Small intestine (tissue), 7 donors: Measurements from ENCODE around the gene CARD19. TPM values are rescaled to one million over a fixed set of nuclear protein-coding genes. Genes with fewer than 3 reads are reported as not detected.
A peak's percentile ranks its signal among the peaks of the same experiment; 100 is the strongest.

Source experiments
- DNase-seq, 2 donors: peaks; one replicate each; pipeline versions ENCODE4 v3.0.0 to v3.0.0-alpha.2; 2013
- FAIRE-seq: peaks from 2 replicates; lab custom pipeline; 2012; peaks lifted over from hg19 to GRCh38; lab: Jason Lieb, UNC
- H3K27ac ChIP-seq, 3 donors: one replicate each; pipeline ENCODE4 v1.5.1; 2013; ENCODE audit warnings: low read length in 2 of 3, mild to moderate bottlenecking in 2 of 3, control low read depth in 1 of 3, inconsistent platforms in 1 of 3, low read depth in 1 of 3, moderate library complexity in 1 of 3
- H3K27me3 ChIP-seq, 3 donors: one replicate each; pipeline ENCODE4 v1.6.1; 2013; ENCODE audit warnings: low read length in 3 of 3, inconsistent platforms in 1 of 3; ENCODE audit not compliant: control insufficient read depth in 3 of 3, insufficient read depth in 3 of 3
- H3K36me3 ChIP-seq, 3 donors: one replicate each; pipeline ENCODE4 v1.6.1; 2013; ENCODE audit warnings: low read length in 3 of 3, inconsistent platforms in 1 of 3, low read depth in 1 of 3, mild to moderate bottlenecking in 1 of 3, moderate library complexity in 1 of 3; ENCODE audit not compliant: control insufficient read depth in 3 of 3, insufficient read depth in 2 of 3
- H3K4me1 ChIP-seq, 3 donors: one replicate each; pipeline ENCODE4 v1.6.1; 2013; ENCODE audit warnings: low read length in 2 of 3, inconsistent platforms in 1 of 3, low read depth in 1 of 3, mild to moderate bottlenecking in 1 of 3, moderate library complexity in 1 of 3; ENCODE audit not compliant: control insufficient read depth in 3 of 3, insufficient read depth in 2 of 3
- H3K4me3 ChIP-seq, 3 donors: one replicate each; pipeline ENCODE4 v1.5.1; 2013; ENCODE audit warnings: low read length in 3 of 3, control low read depth in 1 of 3, inconsistent platforms in 1 of 3, low read depth in 1 of 3, mild to moderate bottlenecking in 1 of 3, moderate library complexity in 1 of 3
- H3K9me3 ChIP-seq, 2 donors: one replicate each; pipeline ENCODE4 v1.6.1; 2013; ENCODE audit warnings: low read depth in 1 of 2, low read length in 1 of 2; ENCODE audit not compliant: control insufficient read depth in 2 of 2, insufficient read depth in 1 of 2
- WGBS, 3 donors: extraction: QIAGEN DNeasy Blood & Tissue Kit; methylation state at CpG; one replicate each; pipeline ENCODE4 v1.1.7; 2013; 5-methylcytosine and 5-hydroxymethylcytosine counted together
- polyA plus RNA-seq, 4 donors: library from polyadenylated mRNA; stranded (reverse) in 3 of 4; unstranded in 1 of 4; fragments of 200-250 nt in 3 of 4; fragments of 120-200 nt in 1 of 4; gene quantifications; one replicate each; pipeline versions ENCODE4 v1.2.1 to v1.2.3, GENCODE V29; 2013
- donor health status: healthy with polysubstance abuse.
- donor health status: control.
- donor health status: control.
- donor health status: Bipolar disorder and iron deficiency.
- donor health status: healthy.

The CARD19 gene
- polyA plus RNA-seq, 4 donors = 32.7 to 45.6 (median 42.1) TPM

GRCh38 chr9:93148721-93149120 is 52.7 kb downstream of the CARD19 start:
- peaks cover 0 to 7% of the 10 kb centered on the region in 2 donors for H3K9me3 ChIP-seq
- no peak overlapping the region for H3K27ac ChIP-seq
- WGBS, 3 donors = 83 to 91% (median 89%) methylated on average over 2 of the region's 2 CpGs
- H3K4me3 ChIP-seq = no peak overlapping the region
- DNase-seq (no peak), FAIRE-seq (no peak)
- H3K27me3 ChIP-seq = no peaks in the 10 kb centered on the region
- no peaks in the 10 kb centered on the region for H3K36me3 ChIP-seq
- no peaks in the 10 kb centered on the region for H3K4me1 ChIP-seq

GRCh38 chr9:93149361-93149760 is 53.3 kb downstream of the CARD19 start:
- WGBS, 3 donors = 11 to 39% (median 37%) methylated on average over 1 of the region's 1 CpG
- Histone ChIP-seq H3K4me1 (no peaks in the 10 kb centered on the region), H3K36me3 (no peaks in the 10 kb centered on the region), H3K27ac (no peak overlapping the region), H3K27me3 (no peaks in the 10 kb centered on the region), H3K4me3 (no peak overlapping the region), H3K9me3 (peaks cover 0 to 7% of the 10 kb centered on the region in 2 donors)
- FAIRE-seq (no peak), DNase-seq (no peak)

DNA sequence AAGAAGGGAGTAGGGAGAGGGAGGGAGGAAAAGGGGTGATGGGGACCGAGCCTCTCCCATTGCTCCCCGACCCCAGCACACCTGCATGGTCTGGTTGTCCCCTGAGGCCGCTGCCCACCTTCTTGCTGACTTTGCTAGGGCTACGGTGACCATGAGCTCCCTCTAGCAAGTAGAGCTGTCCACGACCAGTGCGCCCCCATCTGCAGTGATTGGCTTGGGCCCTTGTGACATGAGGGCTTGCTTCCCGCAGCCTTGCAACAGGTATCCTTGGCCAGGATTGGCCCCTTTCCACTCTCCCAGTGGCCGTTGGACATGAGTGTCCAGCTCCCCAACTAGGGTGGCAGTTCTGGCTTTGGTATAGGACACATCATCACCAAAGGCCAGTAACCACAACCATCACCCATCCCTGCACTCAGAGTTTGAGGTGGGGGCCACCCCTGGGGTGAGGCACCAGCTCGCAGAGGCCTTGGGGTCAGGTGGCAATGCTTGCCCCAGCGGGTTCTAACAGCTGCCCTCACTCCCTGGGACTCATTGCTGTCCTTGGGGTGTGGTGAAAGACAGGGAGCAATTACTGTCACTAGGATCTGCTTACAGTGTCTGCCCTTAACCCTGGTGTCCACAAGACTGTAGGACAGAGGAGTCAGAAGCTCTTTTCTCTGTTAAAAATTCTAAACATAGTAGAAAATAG is 55.2 kb downstream of the CARD19 start:
- Histone ChIP-seq H3K9me3 (peaks cover 0 to 5% of the 10 kb centered on the region in 2 donors), H3K27ac (no peak overlapping the region), H3K36me3 (no peaks in the 10 kb centered on the region), H3K4me3 (no peak overlapping the region), H3K4me1 (no peaks in the 10 kb centered on the region), H3K27me3 (no peaks in the 10 kb centered on the region)
- FAIRE-seq (no peak), DNase-seq (no peak)
- WGBS, 3 donors = 88 to 93% (median 91%) methylated on average over 8 to 10 of the region's 10 CpGs

GRCh38 chr9:93154293-93154903 is 58.4 kb downstream of the CARD19 start:
- Histone ChIP-seq H3K4me3 (no peak overlapping the region), H3K27me3 (no peaks in the 10 kb centered on the region), H3K9me3 (no peaks in the 10 kb centered on the region), H3K36me3 (no peaks in the 10 kb centered on the region), H3K27ac (no peak overlapping the region), H3K4me1 (no peaks in the 10 kb centered on the region)
- DNase-seq (peak; percentile 44 to 45), FAIRE-seq (no peak)
- WGBS, 3 donors = 80 to 83% (median 82%) methylated on average over 14 of the region's 14 CpGs

DNA sequence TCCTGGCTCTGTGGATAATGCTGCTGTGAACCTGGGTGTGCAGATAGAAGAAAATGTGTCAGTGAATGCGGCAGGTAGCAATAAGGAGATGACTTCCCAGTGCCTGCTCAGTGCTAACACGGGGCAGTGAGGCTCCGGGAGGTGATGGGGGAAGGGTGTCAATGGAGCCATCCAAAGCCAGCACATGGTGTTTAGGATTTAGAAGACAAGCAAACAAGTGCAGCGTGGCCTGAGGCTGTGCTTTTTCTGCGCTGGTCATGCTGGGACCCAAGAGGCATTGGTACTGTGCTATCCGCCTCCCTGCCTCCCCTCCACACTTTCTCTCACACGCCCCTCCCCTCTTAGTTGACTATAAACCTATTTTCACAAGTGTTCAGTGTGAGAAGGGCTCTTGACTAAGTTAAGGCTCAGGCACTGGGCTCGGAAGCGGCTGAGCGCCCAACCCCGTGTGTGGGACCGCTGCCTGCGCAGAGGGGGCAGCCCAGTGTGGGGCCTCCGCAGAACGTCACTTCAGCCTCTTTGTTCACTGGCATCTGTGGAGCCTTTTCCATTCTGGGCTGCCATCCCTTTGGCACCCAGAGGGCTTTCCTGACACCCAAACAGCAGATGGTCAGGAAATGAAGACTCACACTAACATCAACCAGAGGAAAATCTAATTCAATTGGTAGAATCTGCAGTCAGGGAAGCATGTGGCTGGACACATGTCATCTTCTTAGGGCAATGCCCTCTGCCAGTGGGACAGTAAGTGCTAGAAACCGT is 59.9 kb downstream of the CARD19 start:
- WGBS, 3 donors = 91 to 95% (median 94%) methylated on average over 16 of the region's 16 CpGs
- Histone ChIP-seq H3K27me3 (no peaks in the 10 kb centered on the region), H3K4me3 (no peak overlapping the region), H3K9me3 (no peaks in the 10 kb centered on the region), H3K27ac (no peak overlapping the region), H3K36me3 (no peaks in the 10 kb centered on the region), H3K4me1 (peaks cover 0 to 6% (median 0%) of the 10 kb centered on the region in 3 donors)
- DNase-seq (no peak), FAIRE-seq (no peak)

- H3K9me3 ChIP-seq = no peaks in the 10 kb centered on the region
- FAIRE-seq (no peak), DNase-seq (no peak)
- no peaks in the 10 kb centered on the region for H3K27me3 ChIP-seq
- no peak overlapping the region for H3K4me3 ChIP-seq
- no peaks in the 10 kb centered on the region for H3K36me3 ChIP-seq
- peaks cover 0 to 6% (median 0%) of the 10 kb centered on the region in 3 donors for H3K4me1 ChIP-seq
- H3K27ac ChIP-seq = no peak overlapping the region
- WGBS, 3 donors = 78 to 92% (median 79%) methylated on average over 11 of the region's 11 CpGs
Measured at GRCh38 chr9:93156475-93157008, 60.5 kb downstream of the CARD19 start.

DNA sequence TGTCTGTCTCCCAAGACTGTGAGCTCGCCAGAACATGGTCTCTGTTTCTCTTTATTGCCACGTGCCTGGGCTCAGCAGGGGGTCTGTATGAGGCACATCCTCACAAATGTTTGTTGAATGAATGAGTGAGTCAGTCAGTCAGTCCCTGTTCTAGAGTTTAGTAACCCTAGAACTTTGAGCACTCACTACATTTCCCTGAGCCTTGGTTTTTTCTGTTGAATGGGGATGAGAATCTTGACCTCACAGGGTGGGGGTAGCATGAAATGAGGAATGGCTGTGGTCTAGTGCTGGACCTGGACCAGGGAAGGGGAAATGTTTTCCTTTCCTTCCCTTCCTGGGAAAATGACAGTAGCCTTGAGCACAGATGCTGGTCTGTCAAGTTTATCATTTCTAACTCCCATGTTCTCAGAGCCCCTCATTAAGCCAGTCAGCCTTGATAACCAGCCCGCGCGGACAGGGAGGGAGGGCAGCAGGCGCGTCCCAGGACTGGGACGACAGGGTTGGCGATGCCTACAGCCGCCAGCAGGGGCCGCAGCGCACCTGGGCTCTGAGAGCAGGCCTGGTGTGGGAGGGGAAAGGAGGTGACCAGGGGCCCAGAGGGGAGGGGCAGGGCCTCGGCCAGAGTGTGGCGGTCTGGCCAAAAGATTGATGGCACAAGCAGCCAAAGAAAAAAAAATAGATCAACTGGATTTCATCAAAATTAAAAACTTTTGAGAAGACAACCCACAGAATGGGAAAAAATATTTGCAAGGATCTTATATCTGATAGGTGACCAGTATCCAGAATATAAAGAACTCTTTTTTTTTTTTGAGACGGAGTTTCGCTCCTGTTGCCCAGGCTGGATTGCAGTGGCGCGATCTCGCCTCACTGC is 63.8 kb downstream of the CARD19 start:
- FAIRE-seq = no peak
- no peaks in the 10 kb centered on the region for H3K36me3 ChIP-seq
- H3K4me1 ChIP-seq = peaks cover 0 to 6% (median 0%) of the 10 kb centered on the region in 3 donors
- WGBS, 3 donors = 8 to 21% (median 14%) methylated on average over 19 of the region's 19 CpGs
- H3K27me3 ChIP-seq = no peaks in the 10 kb centered on the region
- peak; percentile 75 to 86 for DNase-seq
- H3K27ac ChIP-seq = no peak overlapping the region
- no peaks in the 10 kb centered on the region for H3K9me3 ChIP-seq
- no peak overlapping the region for H3K4me3 ChIP-seq
